Measurements from ENCODE around the gene SWT1. TPM values are rescaled to one million over a fixed set of nuclear protein-coding genes. Genes with fewer than 3 reads are reported as not detected.

The SWT1 gene
- total RNA-seq, 2 experiments from 2014 or later = 4.1 to 5.3 TPM

DNA sequence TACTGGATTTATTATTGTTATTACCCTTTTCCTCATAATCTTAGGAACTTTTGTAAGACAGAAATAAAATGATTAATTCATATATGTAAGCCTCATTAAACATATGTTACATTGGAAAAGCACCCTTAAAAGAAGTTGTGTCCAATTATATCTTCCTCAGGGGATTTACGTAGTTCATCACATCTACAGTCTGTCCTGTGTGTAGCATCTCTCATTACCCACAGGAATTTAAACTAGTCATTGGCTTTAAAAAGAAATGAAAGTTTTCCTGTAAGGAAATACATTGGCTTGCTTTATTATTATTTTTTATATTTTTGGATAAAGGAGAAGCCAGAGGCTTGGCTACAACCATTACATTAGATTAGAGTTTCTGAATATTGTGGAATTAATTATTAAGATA is 56.1 kb downstream of the SWT1 start:
- no peak overlapping the region for H3K4me3 Mint-ChIP-seq
- H3K27ac ChIP-seq (ENCODE audit: low read depth in 1 of 2, low read length in 2 of 2) = no peak overlapping the region
- H3K36me3 Mint-ChIP-seq (ENCODE audit: low read depth) = peaks cover 42% of the 10 kb centered on the region
- CTCF ChIA-PET = interaction anchor here (0.7 kb wide), 1 partner anchor 176 kb away, joined by 3 read pairs; no protein-coding TSS in a partner anchor
- ATAC-seq (ENCODE audit: poor library complexity) (no peak), DNase-seq (no peak)
- no peaks in the 10 kb centered on the region for H3K4me1 Mint-ChIP-seq (ENCODE audit: low read depth)
- H3K9me3 Mint-ChIP-seq = peaks cover 4% of the 10 kb centered on the region
- no peak for TF ChIP-seq CTCF (IDR thresholded peaks at IDR 0.05)
- intact Hi-C loops (cut with DNase I, micrococcal nuclease) = no loop called here
- no peaks in the 10 kb centered on the region for H3K27me3 Mint-ChIP-seq
- H3K36me3 ChIP-seq (ENCODE audit: insufficient read depth, low read length) = no peaks in the 10 kb centered on the region
- H3K4me1 ChIP-seq (ENCODE audit: insufficient read depth, low read length) = no peaks in the 10 kb centered on the region
- POLR2A ChIA-PET = no interaction called here
- no peak overlapping the region for H3K4me3 ChIP-seq (ENCODE audit: low read length)
- no peak overlapping the region for H3K27ac Mint-ChIP-seq
- H3K27me3 ChIP-seq (ENCODE audit: control insufficient read depth in 1 of 2, insufficient read depth in 2 of 2, low read length in 2 of 2) = no peaks in the 10 kb centered on the region
- no peaks in the 10 kb centered on the region for H3K9me3 ChIP-seq (ENCODE audit: control insufficient read depth in 1 of 2, insufficient read depth in 1 of 2, low read length in 2 of 2)

- POLR2A ChIA-PET = no interaction called here
- Mint-ChIP-seq H3K9me3 (peaks cover 3% of the 10 kb centered on the region), H3K4me1 (ENCODE audit: low read depth) (no peaks in the 10 kb centered on the region), H3K27me3 (no peaks in the 10 kb centered on the region), H3K27ac (no peak overlapping the region), H3K36me3 (ENCODE audit: low read depth) (peaks cover 24% of the 10 kb centered on the region), H3K4me3 (no peak overlapping the region)
- Histone ChIP-seq H3K4me1 (ENCODE audit: insufficient read depth, low read length) (no peaks in the 10 kb centered on the region), H3K4me3 (ENCODE audit: low read length) (no peak overlapping the region), H3K27ac (ENCODE audit: low read depth in 1 of 2, low read length in 2 of 2) (no peak overlapping the region), H3K9me3 (ENCODE audit: control insufficient read depth in 1 of 2, insufficient read depth in 1 of 2, low read length in 2 of 2) (no peaks in the 10 kb centered on the region), H3K36me3 (ENCODE audit: insufficient read depth, low read length) (no peaks in the 10 kb centered on the region), H3K27me3 (ENCODE audit: control insufficient read depth in 1 of 2, insufficient read depth in 2 of 2, low read length in 2 of 2) (no peaks in the 10 kb centered on the region)
- DNase-seq (no peak), ATAC-seq (ENCODE audit: poor library complexity) (no peak)
- CTCF ChIA-PET = no interaction called here
- no peak for TF ChIP-seq CTCF (IDR thresholded peaks at IDR 0.05)
- intact Hi-C loops (cut with DNase I, micrococcal nuclease) = no loop called here
These were observed 58.9 kb downstream of the SWT1 start for GRCh38 chr1:185215911-185216310.

DNA sequence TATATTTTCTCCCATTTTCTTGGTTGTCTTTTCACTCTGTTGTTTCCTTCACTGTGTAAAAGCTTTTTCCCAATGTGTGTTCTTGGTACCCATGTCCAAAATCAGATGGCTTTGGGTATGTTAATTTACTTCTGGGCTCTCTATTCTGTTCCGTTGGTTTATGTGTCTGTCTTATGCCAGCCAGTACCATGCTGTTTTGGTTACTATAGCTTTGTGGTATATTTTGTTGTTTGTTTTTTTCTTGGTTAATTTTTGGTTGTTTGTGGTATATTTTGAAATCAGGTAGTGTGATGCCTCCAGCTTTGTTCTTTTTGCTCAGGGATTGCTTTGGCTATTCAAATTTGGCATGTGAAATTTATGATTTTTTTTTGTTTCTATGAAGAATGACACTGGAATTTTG is 67.2 kb downstream of the SWT1 start:
- H3K36me3 Mint-ChIP-seq (ENCODE audit: low read depth) = peaks cover 55% of the 10 kb centered on the region
- ChIA-PET CTCF (interaction anchor here (0.6 kb wide), 1 partner anchor 350 kb away, joined by 4 read pairs; no protein-coding TSS in a partner anchor), POLR2A (no interaction called here)
- H3K4me1 Mint-ChIP-seq (ENCODE audit: low read depth) = no peaks in the 10 kb centered on the region
- intact Hi-C loops (cut with DNase I, micrococcal nuclease) = no loop called here
- no peak for TF ChIP-seq CTCF (IDR thresholded peaks at IDR 0.05)
- no peaks in the 10 kb centered on the region for H3K27me3 Mint-ChIP-seq
- H3K4me1 ChIP-seq (ENCODE audit: insufficient read depth, low read length) = no peaks in the 10 kb centered on the region
- ATAC-seq (ENCODE audit: poor library complexity) (no peak), DNase-seq (no peak)
- H3K27ac Mint-ChIP-seq = no peak overlapping the region
- no peak overlapping the region for H3K27ac ChIP-seq (ENCODE audit: low read depth in 1 of 2, low read length in 2 of 2)
- H3K4me3 ChIP-seq (ENCODE audit: low read length) = no peak overlapping the region
- H3K4me3 Mint-ChIP-seq = no peak overlapping the region
- H3K27me3 ChIP-seq (ENCODE audit: control insufficient read depth in 1 of 2, insufficient read depth in 2 of 2, low read length in 2 of 2) = no peaks in the 10 kb centered on the region
- H3K9me3 ChIP-seq (ENCODE audit: control insufficient read depth in 1 of 2, insufficient read depth in 1 of 2, low read length in 2 of 2) = no peaks in the 10 kb centered on the region
- H3K36me3 ChIP-seq (ENCODE audit: insufficient read depth, low read length) = no peaks in the 10 kb centered on the region
- H3K9me3 Mint-ChIP-seq = no peaks in the 10 kb centered on the region
